H1 (cell line): ENCODE results near the gene MRPL33. TPM values are rescaled to one million over a fixed set of nuclear protein-coding genes. Genes with fewer than 3 reads are reported as not detected.

Experiments
- CBX8 ChIP-seq: fragments of 300-800, 300-1000 bp; sonication (generic); IDR thresholded peaks from 2 replicates; pipeline ENCODE4 v1.7.1; 2016; ENCODE audit warnings: low read depth, low read length, borderline replicate concordance
- CEBPB ChIP-seq: IDR thresholded peaks from 2 replicates; pipeline ENCODE4 v1.6.1; 2012; ENCODE audit warnings: low read depth, low read length
- CHD7 ChIP-seq: fragments of 300-600 bp; sonication (generic); IDR thresholded peaks from 2 replicates; pipeline ENCODE4 v1.7.1; 2012; ENCODE audit warnings: low read length, moderate library complexity, mild to moderate bottlenecking, inconsistent platforms; ENCODE audit not compliant: insufficient replicate concordance
- EP300 ChIP-seq, 2 experiments: IDR thresholded peaks; 1 replicate in 1 of 2; 2 replicates in 1 of 2; pipeline ENCODE4 v1.6.1; 2011 to 2012; ENCODE audit warnings: low read depth in 2 of 2, low read length in 2 of 2, mild to moderate bottlenecking in 2 of 2, borderline replicate concordance in 1 of 2, inconsistent platforms in 1 of 2, moderate library complexity in 1 of 2
- MAFK ChIP-seq: IDR thresholded peaks from 2 replicates; pipeline ENCODE4 v1.6.1; 2012; ENCODE audit warnings: low read depth, mild to moderate bottlenecking, improper control_type of control experiment, low read length
- NRF1 ChIP-seq: IDR thresholded peaks from 2 replicates; pipeline ENCODE4 v1.6.1; 2011; ENCODE audit warnings: mild to moderate bottlenecking, low read depth, low read length, improper control_type of control experiment
- SIRT6 ChIP-seq: IDR thresholded peaks from one replicate; pipeline ENCODE4 v1.7.1; 2012; ENCODE audit warnings: low read length, inconsistent platforms
- SP1 ChIP-seq: IDR thresholded peaks from 2 replicates; pipeline ENCODE4 v1.6.1; 2011; ENCODE audit warnings: low read depth, low read length
- SP4 ChIP-seq: IDR thresholded peaks from 2 replicates; pipeline ENCODE4 v1.6.1; 2012; ENCODE audit warnings: low read length, inconsistent platforms
- SUZ12 ChIP-seq: fragments of 200-600 bp; sonication (generic); IDR thresholded peaks from 2 replicates; pipeline ENCODE4 v1.6.1; 2012; ENCODE audit warnings: mild to moderate bottlenecking, inconsistent platforms, low read length, moderate library complexity, mixed read lengths
- polyA plus RNA-seq, 7 experiments: library from polyadenylated mRNA; depleted of rRNA in 3 of 7; stranded (reverse) in 5 of 7; unstranded in 2 of 7; fragments of >200 nt in 5 of 7; fragments of 200-250 nt in 2 of 7; gene quantifications; 1 replicate in 5 of 7; 2 replicates in 1 of 7; 4 replicates in 1 of 7; pipeline versions ENCODE4 v1.2.1 to v1.2.3, GENCODE V29; 2011 to 2013; ENCODE audit warnings: missing spikeins in 2 of 7, mixed read lengths in 2 of 7
- total RNA-seq: library from RNA; stranded (reverse); fragmentation: NEBNext Ultra II Directional; extraction: Animal tissue kit (Norgen Biotek cat#: 25700); gene quantifications from 2 replicates; pipeline ENCODE4 v1.2.1, GENCODE V29; 2021

The MRPL33 gene
- total and polyA plus RNA-seq, 2 of the 8 experiments (the other 6 are each of a cell fraction or from before 2014, with no cell fraction given), result 24.3 to 62.9 TPM

DNA sequence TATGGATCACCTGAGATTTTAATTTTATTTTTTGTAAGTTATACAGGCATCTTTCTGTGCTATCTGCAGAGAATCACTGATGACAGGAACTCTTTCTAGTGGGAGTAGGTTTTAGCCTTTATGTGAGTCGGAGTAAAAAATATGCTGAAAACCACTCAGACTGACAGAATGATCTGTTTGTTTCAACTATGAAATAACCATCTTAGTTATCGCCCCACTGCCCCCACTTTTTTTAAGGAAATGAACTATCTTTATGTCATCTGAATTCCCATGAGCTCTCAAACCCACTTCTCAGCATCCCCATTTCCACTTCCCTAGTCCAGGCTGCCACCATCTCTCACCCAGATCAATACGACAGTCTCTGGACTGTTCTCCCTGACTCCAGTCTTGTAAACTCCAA is 38.9 kb downstream of the MRPL33 start (continued):
- TF ChIP-seq EP300 (IDR thresholded peaks at IDR 0.05; ENCODE audit: borderline replicate concordance in 1 of 2, low read depth in 2 of 2, low read length in 2 of 2), result no peak
- no peak for TF ChIP-seq SP4
- no peak for TF ChIP-seq CHD7
- TF ChIP-seq MAFK, result no peak
- TF ChIP-seq NRF1, result no peak
- no peak for TF ChIP-seq SIRT6
- TF ChIP-seq SP1, result no peak
- TF ChIP-seq SUZ12, result no peak
- TF ChIP-seq CBX8, result no peak
- TF ChIP-seq CEBPB, result no peak
